Astrocyte of the hippocampus (primary cell): ENCODE results near the gene NOS1AP.

Source experiments
- DNase-seq: peaks from one replicate; pipeline ENCODE4 v3.0.0; 2011; ENCODE audit warnings: low read depth, low spot score

Gene NOS1AP

GRCh38 chr1:162293073-162293692, 223.7 kb downstream of the NOS1AP start:
- no peak for DNase-seq

DNA sequence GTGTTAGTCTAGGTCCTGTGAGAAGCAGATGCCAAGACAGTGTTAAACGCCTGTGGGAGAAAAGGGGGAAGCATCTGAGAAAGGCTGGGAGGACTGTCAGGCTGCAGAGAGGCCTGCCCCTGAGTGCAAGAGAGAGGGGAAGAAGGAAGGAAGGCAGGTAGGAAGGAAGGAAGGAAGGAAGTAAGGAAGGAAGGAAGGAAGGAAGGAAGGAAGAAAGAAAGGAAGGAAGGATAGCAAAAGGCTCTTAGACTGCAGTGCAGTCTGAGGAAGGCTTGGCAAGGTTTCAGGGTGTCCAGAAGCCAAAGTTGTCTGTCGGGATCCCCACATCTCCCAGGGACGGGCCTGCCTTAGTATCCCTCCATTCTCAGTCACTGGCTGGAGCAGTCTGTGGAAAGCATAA, 224.5 kb downstream of the NOS1AP start:
- no peak for DNase-seq

GRCh38 chr1:162297208-162297607, 227.7 kb downstream of the NOS1AP start:
- DNase-seq = no peak

GRCh38 chr1:162298266-162298665, 228.8 kb downstream of the NOS1AP start:
- DNase-seq = no peak

DNA sequence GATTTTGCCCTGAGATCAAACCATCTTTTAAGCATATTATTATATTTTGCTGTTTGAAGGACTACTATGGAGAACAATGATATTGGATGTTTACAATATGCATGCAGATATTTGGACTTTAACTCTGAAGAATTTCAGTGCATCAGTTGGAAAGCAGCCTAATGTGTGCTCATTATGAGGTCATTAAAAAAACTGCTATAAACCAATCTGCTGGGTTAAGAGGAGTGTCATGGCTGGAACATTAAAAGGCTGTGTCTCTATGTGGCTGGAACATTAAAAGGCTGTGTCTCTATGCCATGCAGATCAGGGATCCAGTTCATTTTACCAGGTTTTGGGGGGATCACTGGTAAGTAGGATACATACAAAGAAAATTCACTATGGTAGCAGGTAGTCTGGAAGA, 229.5 kb downstream of the NOS1AP start:
- DNase-seq = no peak

- no peak for DNase-seq
Observed at GRCh38 chr1:162300057-162300917, 230.8 kb downstream of the NOS1AP start.

DNA sequence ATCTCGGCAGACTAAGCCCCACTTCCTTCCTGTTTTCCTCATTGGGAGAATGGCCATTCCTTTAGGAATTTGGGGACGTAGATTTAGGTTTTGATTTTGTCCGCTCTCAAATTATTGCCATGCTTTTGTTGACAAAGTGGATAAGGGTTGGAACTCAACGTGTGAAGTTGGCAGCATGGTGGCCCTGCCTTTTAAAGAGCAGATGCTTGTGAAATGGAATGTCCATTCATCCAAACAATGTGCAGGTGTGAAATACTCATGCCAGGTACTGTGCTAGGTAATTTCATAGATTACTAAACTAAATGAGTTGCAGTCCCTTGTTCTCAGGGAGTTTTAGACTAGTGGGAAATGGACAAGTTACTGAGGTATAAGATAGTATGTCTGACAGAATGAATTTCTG, 232.2 kb downstream of the NOS1AP start:
- DNase-seq = no peak

DNA sequence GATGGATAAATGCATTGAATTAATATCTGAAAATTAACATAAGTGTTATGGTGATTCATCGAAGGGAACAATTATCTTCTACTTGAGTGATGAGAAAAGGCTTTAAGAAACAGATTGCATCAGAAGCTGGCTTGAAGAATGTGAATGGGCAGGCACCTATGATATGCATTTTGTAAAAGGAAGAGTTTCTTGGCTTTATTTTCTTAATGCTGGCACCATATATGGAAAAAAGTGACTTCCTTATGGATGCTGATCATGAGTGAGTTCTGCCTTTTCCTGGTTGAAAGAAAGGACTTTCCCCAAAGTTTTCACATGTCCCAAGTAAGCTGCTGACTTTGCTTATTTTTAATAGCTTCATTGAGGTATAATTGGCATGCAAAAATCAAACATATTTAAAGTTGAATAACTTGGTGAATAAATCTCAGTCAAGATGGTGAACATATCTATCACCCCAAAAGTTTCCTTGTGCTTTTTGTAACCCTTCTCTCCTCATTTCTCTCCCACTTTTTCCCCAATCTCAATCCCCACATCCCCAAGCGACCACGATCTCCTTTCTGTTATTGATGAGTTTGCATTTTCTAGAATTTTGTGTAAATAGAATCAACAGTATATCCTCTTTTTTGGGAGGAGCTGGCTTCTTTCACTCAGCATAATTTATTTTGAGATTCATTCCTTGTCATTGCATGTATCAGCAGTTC, 233.0 kb downstream of the NOS1AP start:
- DNase-seq = no peak

DNA sequence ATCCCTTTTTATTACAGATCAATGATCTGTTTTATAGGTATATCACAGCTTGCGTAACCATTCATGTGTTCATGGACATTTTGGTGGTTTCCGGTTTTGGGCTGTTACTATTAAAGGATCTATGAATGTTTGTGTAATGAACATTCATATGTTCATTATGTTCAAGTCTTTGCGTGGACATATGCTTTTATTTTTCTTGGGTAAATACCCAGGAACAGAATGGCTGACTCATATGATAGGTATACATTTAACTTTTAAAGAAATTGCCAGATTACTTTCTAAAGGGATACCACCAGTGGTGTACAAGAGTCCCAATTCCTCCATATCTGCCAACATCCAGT, 233.5 kb downstream of the NOS1AP start:
- DNase-seq = no peak

GRCh38 chr1:162304736-162305135, 235.2 kb downstream of the NOS1AP start:
- DNase-seq = no peak

GRCh38 chr1:162305969-162306368, 236.5 kb downstream of the NOS1AP start:
- peak; percentile 61 for DNase-seq

DNA sequence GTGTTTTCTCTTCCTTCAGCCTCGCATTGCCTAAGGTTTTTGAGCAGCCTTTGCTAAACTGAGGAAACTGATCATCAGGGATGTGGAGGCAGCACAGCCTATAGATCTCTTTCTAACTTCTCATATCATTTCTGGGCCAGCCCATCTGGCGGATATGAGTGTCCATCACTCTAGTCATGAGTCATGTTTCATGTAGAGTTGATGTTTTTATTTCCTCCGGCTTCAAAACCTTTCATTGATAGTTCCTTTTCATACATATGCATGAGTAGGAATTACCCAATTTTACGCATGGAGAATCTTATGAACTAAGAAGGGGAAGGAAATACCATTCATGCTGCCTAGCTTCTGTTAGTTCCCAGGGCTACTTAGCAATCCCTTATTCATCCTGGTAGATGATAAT, 240.8 kb downstream of the NOS1AP start:
- peak; percentile 75 for DNase-seq

GRCh38 chr1:162314206-162314605, 244.7 kb downstream of the NOS1AP start:
- no peak for DNase-seq

DNA sequence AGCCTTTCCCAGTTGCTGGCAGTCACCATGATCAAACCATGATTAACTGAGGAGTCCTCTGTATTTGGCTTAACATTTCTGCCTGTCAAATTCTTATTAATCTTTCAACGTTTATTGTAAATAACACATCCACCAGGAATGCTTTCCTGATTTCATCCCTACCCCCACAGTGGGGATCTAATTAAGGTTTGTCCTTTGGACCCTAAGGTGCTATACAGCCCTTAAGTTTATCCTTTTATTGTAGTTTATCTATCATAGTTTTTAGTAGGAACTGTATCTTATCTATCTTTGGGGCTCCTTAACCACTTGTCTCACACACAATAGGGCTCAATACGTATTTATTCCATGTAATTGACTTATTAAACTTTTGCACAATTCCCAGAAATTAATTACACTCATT, 246.2 kb downstream of the NOS1AP start:
- no peak for DNase-seq

GRCh38 chr1:162316187-162316586, 246.7 kb downstream of the NOS1AP start:
- DNase-seq = no peak

DNA sequence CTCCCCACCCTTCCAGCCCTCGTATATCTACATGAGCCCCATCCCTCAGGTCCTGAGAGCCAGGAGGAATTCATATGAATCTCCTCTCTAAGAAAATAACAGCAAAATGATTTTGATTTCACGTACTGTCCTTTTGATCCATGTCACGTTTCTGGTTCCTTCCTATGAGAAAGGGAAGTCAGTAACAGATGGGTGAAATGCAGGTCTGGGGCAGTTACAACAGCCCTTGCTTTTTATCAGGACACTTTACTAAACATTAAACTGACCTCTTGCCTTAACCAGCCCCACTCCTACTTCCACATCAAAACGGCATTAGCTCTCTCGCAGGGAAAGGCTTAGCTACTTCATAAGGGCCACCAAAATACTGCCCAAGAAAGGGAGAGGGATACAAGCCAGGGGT, 248.1 kb downstream of the NOS1AP start:
- DNase-seq = no peak

- DNase-seq = peak; percentile 81
Observed at GRCh38 chr1:162319493-162320175, 250.1 kb downstream of the NOS1AP start.

GRCh38 chr1:162321809-162322422, 252.4 kb downstream of the NOS1AP start:
- DNase-seq = no peak

- DNase-seq = no peak
Observed at GRCh38 chr1:162323023-162323422, 253.5 kb downstream of the NOS1AP start.

- peak; percentile 18 for DNase-seq
Observed at GRCh38 chr1:162324396-162324795, 254.9 kb downstream of the NOS1AP start.

GRCh38 chr1:162326559-162326958, 257.1 kb downstream of the NOS1AP start:
- no peak for DNase-seq
